Caco-2 (cell line): Measurements from ENCODE around the gene SMARCAD1. TPM values are rescaled to one million over a fixed set of nuclear protein-coding genes. Genes with fewer than 3 reads are reported as not detected.

ENCODE experiments used
- BruUV-seq: library from RNA; stranded (reverse); fragments of 400-500 nt; replicated peaks from 2 replicates; lab custom pipeline; 2021; lab: Mats Ljungman, UMichigan
- CTCF ChIA-PET: fragments of 300-600 bp; sonication (Branson Sonifier 250); formaldehyde crosslinking; loops from one replicate; lab custom pipeline; 2022; ENCODE audit warnings: antibody characterized with exemption; lab: Charles Lee
- POLR2A ChIA-PET: fragments of 300-600 bp; sonication (Branson Sonifier 250); formaldehyde crosslinking; loops from one replicate; lab custom pipeline; 2022; ENCODE audit warnings: antibody characterized with exemption; lab: Charles Lee
- DNase-seq, 2 experiments: peaks; one replicate each; pipeline versions ENCODE4 v3.0.0 to v3.0.0-alpha.2; 2020 to 2022
- H3K27me3 ChIP-seq: replicated peaks from 2 replicates; pipeline ENCODE4 v1.6.0; 2011; ENCODE audit warnings: low read length; ENCODE audit not compliant: control insufficient read depth, insufficient read depth
- H3K36me3 ChIP-seq: 2 replicates; pipeline ENCODE4 v1.5.1; 2011; ENCODE audit warnings: low read length; ENCODE audit not compliant: control insufficient read depth, insufficient read depth
- H3K4me1 ChIP-seq: fragments of 250-450 bp; sonication (Bioruptor Pico); 2 replicates; pipeline ENCODE4 v1.5.1; 2020; ENCODE audit warnings: mild to moderate bottlenecking
- H3K4me3 ChIP-seq: 2 replicates; pipeline ENCODE4 v1.5.1; 2011; ENCODE audit warnings: low read depth, mild to moderate bottlenecking, control low read depth, low read length
- H3K9me3 ChIP-seq: fragments of 250-450 bp; sonication (Bioruptor Pico); 2 replicates; pipeline ENCODE4 v1.5.1; 2020; ENCODE audit warnings: mild to moderate bottlenecking, moderate library complexity
- H3K27ac Mint-ChIP-seq: one replicate; pipeline ENCODE4 v1.8.0; 2022; ENCODE audit warnings: mixed read lengths; ENCODE audit not compliant: unreplicated experiment
- H3K27me3 Mint-ChIP-seq: one replicate; pipeline ENCODE4 v1.8.0; 2022; ENCODE audit warnings: mixed read lengths; ENCODE audit not compliant: insufficient read depth, unreplicated experiment
- H3K36me3 Mint-ChIP-seq: one replicate; pipeline ENCODE4 v1.8.0; 2022; ENCODE audit warnings: mild to moderate bottlenecking, mixed read lengths; ENCODE audit not compliant: insufficient read depth, unreplicated experiment
- H3K4me1 Mint-ChIP-seq: one replicate; pipeline ENCODE4 v1.8.0; 2022; ENCODE audit warnings: low read depth, mixed read lengths; ENCODE audit not compliant: unreplicated experiment
- H3K4me3 Mint-ChIP-seq: one replicate; pipeline ENCODE4 v1.8.0; 2022; ENCODE audit warnings: mild to moderate bottlenecking, moderate library complexity, mixed read lengths; ENCODE audit not compliant: unreplicated experiment
- H3K9me3 Mint-ChIP-seq: one replicate; pipeline ENCODE4 v1.8.0; 2022; ENCODE audit warnings: mixed read lengths; ENCODE audit not compliant: unreplicated experiment
- intact Hi-C: fragments of 100-400 bp; cut with micrococcal nuclease; formaldehyde crosslinking; loops from one replicate; pipeline ENCODE4 v1.10.0; 2022; ENCODE audit not compliant: unreplicated experiment
- total RNA-seq: library from RNA; stranded (reverse); gene quantifications from 2 replicates; pipeline ENCODE4 v1.2.3, GENCODE V29; 2022
- TF ChIP-seq, protein P1 (sequence below), 2 experiments: fragments of 200-600 bp in 1 of 2; IDR thresholded peaks; 1 replicate in 1 of 2; 2 replicates in 1 of 2; pipeline versions ENCODE4 v1.5.1 to v1.8.0; 2011 to 2022; ENCODE audit warnings: antibody characterized with exemption in 1 of 2, control low read depth in 1 of 2, inconsistent platforms in 1 of 2, low read depth in 1 of 2, low read length in 1 of 2, mild to moderate bottlenecking in 1 of 2, moderate library complexity in 1 of 2; ENCODE audit not compliant: insufficient read depth in 1 of 2, severe bottlenecking in 1 of 2, unreplicated experiment in 1 of 2

SMARCAD1 gene
- total RNA-seq, 1 experiment from 2014 or later = 31.8 TPM

DNA sequence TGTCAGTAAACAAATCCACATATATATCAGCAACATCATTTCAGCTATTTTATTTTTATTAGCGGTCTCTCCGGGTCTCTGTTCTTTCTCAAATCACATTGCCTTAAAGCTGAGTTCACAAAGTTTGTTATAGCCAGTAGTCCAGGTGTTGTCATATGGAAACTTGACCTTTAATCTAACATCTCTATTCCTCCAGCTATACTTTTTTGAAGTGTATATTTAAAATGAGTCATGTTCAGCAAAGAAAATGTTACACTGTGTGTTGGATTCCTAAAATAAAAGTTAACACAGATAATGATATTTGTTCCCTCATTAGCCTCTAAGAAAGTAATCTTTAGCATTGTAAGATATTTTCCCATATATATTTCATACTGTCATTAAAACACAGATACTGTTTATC, 63.6 kb downstream of the SMARCAD1 start:
- POLR2A ChIA-PET = no interaction called here
- H3K27ac Mint-ChIP-seq = no peak overlapping the region
- no peaks in the 10 kb centered on the region for H3K27me3 ChIP-seq

GRCh38 chr4:94274912-94275311, 67.2 kb downstream of the SMARCAD1 start:
- intact Hi-C loops = no loop called here
- Histone ChIP-seq H3K36me3 (no peaks in the 10 kb centered on the region), H3K27me3 (no peaks in the 10 kb centered on the region), H3K9me3 (no peaks in the 10 kb centered on the region), H3K4me1 (no peaks in the 10 kb centered on the region), H3K4me3 (no peak overlapping the region)
- TF ChIP-seq, protein P1, sequence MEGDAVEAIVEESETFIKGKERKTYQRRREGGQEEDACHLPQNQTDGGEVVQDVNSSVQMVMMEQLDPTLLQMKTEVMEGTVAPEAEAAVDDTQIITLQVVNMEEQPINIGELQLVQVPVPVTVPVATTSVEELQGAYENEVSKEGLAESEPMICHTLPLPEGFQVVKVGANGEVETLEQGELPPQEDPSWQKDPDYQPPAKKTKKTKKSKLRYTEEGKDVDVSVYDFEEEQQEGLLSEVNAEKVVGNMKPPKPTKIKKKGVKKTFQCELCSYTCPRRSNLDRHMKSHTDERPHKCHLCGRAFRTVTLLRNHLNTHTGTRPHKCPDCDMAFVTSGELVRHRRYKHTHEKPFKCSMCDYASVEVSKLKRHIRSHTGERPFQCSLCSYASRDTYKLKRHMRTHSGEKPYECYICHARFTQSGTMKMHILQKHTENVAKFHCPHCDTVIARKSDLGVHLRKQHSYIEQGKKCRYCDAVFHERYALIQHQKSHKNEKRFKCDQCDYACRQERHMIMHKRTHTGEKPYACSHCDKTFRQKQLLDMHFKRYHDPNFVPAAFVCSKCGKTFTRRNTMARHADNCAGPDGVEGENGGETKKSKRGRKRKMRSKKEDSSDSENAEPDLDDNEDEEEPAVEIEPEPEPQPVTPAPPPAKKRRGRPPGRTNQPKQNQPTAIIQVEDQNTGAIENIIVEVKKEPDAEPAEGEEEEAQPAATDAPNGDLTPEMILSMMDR (IDR thresholded peaks at IDR 0.05; ENCODE audit: insufficient read depth in 1 of 2, low read depth in 1 of 2, low read length in 1 of 2, severe bottlenecking in 1 of 2, unreplicated experiment in 1 of 2) = no peak
- no peaks in the 10 kb centered on the region for H3K27me3 Mint-ChIP-seq
- no peak overlapping the region for H3K27ac Mint-ChIP-seq
- ChIA-PET CTCF (no interaction called here), POLR2A (no interaction called here)
- H3K4me1 Mint-ChIP-seq = peaks cover 7% of the 10 kb centered on the region
- no peak overlapping the region for H3K4me3 Mint-ChIP-seq
- H3K9me3 Mint-ChIP-seq = no peaks in the 10 kb centered on the region
- no TSS peak for BruUV-seq
- peaks cover 26% of the 10 kb centered on the region for H3K36me3 Mint-ChIP-seq
- no peak for DNase-seq

More for the DNA sequence above, 63.6 kb downstream of the SMARCAD1 start:
- Mint-ChIP-seq H3K36me3 (peaks cover 19% of the 10 kb centered on the region), H3K27me3 (no peaks in the 10 kb centered on the region), H3K9me3 (no peaks in the 10 kb centered on the region), H3K4me1 (peaks cover 7% of the 10 kb centered on the region), H3K4me3 (no peak overlapping the region)
- H3K4me3 ChIP-seq = no peak overlapping the region
- no peaks in the 10 kb centered on the region for H3K9me3 ChIP-seq
- no peak for DNase-seq
- CTCF ChIA-PET = no interaction called here
- H3K36me3 ChIP-seq = no peaks in the 10 kb centered on the region; the same call in 1 of the 2 replicates
- H3K4me1 ChIP-seq = no peaks in the 10 kb centered on the region
- intact Hi-C loops = no loop called here
- no TSS peak for BruUV-seq
- TF ChIP-seq, protein P1 (IDR thresholded peaks at IDR 0.05; ENCODE audit: insufficient read depth in 1 of 2, low read depth in 1 of 2, low read length in 1 of 2, severe bottlenecking in 1 of 2, unreplicated experiment in 1 of 2) = no peak

DNA sequence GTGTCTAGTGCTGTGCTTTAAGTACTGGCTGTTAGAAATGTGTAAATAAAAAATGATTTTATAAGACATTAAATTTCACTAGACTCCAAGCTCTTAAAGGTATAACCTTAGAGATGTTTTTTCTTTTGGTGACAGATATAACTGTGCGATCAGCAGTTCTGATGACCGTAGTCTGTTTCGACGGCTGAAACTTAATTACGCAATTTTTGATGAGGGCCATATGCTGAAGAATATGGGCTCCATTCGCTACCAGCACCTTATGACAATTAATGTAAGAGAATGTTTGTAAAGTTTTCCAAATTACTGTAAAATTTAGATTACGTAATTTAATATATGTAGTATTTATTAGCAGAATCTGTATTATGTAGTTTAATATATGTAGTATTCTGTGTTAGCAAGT, 68.5 kb downstream of the SMARCAD1 start:
- Mint-ChIP-seq H3K4me3 (no peak overlapping the region), H3K9me3 (no peaks in the 10 kb centered on the region), H3K36me3 (peaks cover 30% of the 10 kb centered on the region), H3K27me3 (no peaks in the 10 kb centered on the region), H3K4me1 (peaks cover 3% of the 10 kb centered on the region), H3K27ac (no peak overlapping the region)
- ChIA-PET POLR2A (no interaction called here), CTCF (no interaction called here)
- Histone ChIP-seq H3K27me3 (no peaks in the 10 kb centered on the region), H3K4me1 (no peaks in the 10 kb centered on the region), H3K4me3 (no peak overlapping the region), H3K36me3 (no peaks in the 10 kb centered on the region; the same call in 1 of the 2 replicates), H3K9me3 (no peaks in the 10 kb centered on the region)
- DNase-seq = no peak
- BruUV-seq = no TSS peak
- TF ChIP-seq, protein P1 (IDR thresholded peaks at IDR 0.05; ENCODE audit: insufficient read depth in 1 of 2, low read depth in 1 of 2, low read length in 1 of 2, severe bottlenecking in 1 of 2, unreplicated experiment in 1 of 2) = no peak
- intact Hi-C loops = no loop called here
